Memory B cell (primary cell): Measurements from ENCODE around the gene SENP6.
"Not testable (repeated sequence)": the region's sequence is repeated elsewhere in the genome, so short reads cannot be mapped to it uniquely, and the experiment has no call there.

ENCODE experiments used
- ATAC-seq: fragments of 150-1000 bp; cut with Tn5 transposase; 2 replicates; pipeline ENCODE4 v1.10.0; 2021; ENCODE audit warnings: low read depth, mild to moderate bottlenecking, moderate library complexity
- DNase-seq, 2 donors: peaks; one replicate each; pipeline ENCODE4 v3.0.0; 2022; ENCODE audit warnings: low spot score in 2 of 2
- H3K27ac Mint-ChIP-seq: one replicate; pipeline ENCODE4 v1.8.0; 2022; ENCODE audit warnings: mild to moderate bottlenecking, moderate library complexity, mixed read lengths
- H3K27me3 Mint-ChIP-seq: one replicate; pipeline ENCODE4 v1.8.0; 2022; ENCODE audit warnings: mixed read lengths
- H3K36me3 Mint-ChIP-seq: one replicate; pipeline ENCODE4 v1.8.0; 2022; ENCODE audit warnings: mild to moderate bottlenecking, mixed read lengths
- H3K4me1 Mint-ChIP-seq: one replicate; pipeline ENCODE4 v1.8.0; 2022; ENCODE audit warnings: mixed read lengths
- H3K4me3 Mint-ChIP-seq: one replicate; pipeline ENCODE4 v1.8.0; 2022; ENCODE audit warnings: mild to moderate bottlenecking, moderate library complexity, mixed read lengths
- H3K9me3 Mint-ChIP-seq: one replicate; pipeline ENCODE4 v1.8.0; 2022; ENCODE audit warnings: mixed read lengths

SENP6 gene

DNA sequence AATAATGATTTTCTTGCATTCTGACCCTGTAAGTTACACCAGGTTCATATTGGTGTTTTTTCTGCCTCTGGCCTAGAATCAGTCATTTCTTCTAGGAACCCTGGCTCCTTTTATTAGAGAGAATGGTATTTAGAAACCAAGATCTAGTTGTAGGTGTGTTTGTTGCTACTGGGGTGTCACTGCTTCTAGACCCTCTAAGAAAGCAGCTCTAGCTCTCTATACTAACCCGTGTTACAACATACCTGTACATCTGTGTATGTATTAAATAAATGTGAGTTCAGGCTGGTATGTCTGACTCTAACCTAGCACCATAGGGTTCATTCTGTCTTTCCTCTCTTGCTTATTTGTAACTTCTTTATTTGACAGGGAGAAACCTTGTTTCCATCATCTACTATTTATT, 16.8 kb downstream of the SENP6 start:
- peak overlapping the region; percentile 85 for H3K27ac Mint-ChIP-seq
- peaks cover 38% of the 10 kb centered on the region for H3K4me1 Mint-ChIP-seq
- no peaks in the 10 kb centered on the region for H3K27me3 Mint-ChIP-seq
- H3K36me3 Mint-ChIP-seq = peaks cover 1% of the 10 kb centered on the region
- ATAC-seq (no peak), DNase-seq (no peak)
- no peak overlapping the region for H3K4me3 Mint-ChIP-seq
- no peaks in the 10 kb centered on the region for H3K9me3 Mint-ChIP-seq

DNA sequence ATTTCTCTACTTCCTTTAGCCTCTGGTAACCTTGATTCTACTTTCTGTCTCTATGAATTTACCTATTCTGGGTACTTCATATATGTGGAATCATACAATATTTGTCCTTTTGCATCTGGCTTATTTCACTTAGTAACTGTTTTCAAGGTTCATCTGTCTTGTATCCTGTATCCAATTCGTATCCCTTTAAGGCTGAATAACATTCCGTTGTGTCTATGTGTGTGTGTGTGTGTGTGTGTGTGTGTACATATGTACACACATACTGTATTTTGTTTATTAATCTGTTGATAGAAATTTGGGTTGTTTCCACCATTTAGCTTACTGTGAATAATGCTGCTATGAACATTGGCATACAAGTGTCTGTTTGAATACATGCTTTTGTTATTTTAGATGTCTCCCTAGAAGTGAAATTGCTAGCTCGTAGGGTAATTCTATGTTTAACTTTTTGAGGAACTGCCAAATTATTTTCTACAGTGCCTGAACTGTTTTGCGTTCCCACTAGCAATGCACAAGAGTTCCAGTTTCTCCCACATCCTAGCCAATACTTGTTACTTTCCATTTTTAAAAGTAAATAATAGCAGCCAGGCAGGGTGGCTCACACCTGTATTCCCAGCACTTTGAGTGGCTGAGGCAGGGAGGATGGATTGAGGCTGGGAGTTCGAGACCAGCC, 17.7 kb downstream of the SENP6 start:
- H3K36me3 Mint-ChIP-seq = peaks cover 1% of the 10 kb centered on the region
- H3K9me3 Mint-ChIP-seq = no peaks in the 10 kb centered on the region
- ATAC-seq (no peak), DNase-seq (no peak)
- H3K4me3 Mint-ChIP-seq = no peak overlapping the region
- peaks cover 38% of the 10 kb centered on the region for H3K4me1 Mint-ChIP-seq
- peak overlapping the region; percentile 85 for H3K27ac Mint-ChIP-seq
- H3K27me3 Mint-ChIP-seq = no peaks in the 10 kb centered on the region

DNA sequence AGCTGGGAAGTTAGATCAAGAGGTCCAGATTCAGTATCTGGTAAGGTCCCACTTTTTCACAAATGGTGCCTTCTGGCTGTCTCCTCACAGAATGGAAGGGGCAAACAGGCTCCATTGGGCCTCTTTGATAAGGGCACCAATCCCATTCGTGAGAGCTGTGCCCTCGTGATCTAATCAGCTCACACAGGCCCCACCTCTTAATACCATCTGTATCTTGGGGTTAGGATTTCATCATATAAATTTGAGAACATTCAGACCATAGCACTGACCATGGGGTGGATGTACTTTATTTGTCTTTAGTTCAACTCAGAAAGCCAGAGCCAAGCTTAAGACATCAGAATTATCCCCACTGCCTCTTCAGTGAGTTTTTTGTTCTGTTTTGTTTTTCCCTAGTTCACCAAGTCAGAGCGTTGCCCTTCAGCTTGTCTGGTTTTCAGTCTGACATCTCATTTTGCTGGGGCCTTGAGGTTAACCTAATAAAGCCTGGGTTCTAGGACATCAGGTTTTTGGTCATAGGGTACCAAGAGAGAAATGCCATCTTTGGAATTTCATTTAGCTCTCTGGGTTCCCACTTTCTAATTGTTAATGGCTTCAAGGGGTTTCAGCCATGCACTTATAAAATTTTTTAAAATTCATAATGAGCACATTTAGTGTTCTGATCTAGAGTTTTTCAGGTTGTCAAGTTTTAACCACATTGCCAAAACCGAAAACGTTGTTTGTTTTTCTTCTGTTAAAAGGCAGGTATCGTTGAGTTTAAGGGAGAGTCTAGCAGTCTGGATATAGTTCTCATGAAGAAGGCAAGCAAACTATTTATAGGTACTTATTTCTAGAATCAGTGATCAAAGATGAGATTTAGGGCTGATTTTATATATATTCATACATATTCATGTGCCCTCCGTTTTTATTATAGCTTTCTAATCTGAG, 19.0 kb downstream of the SENP6 start:
- H3K4me3 Mint-ChIP-seq = no peak overlapping the region
- H3K9me3 Mint-ChIP-seq = no peaks in the 10 kb centered on the region
- H3K36me3 Mint-ChIP-seq = peaks cover 4% of the 10 kb centered on the region
- peak overlapping the region; percentile 13 for H3K27ac Mint-ChIP-seq
- no peaks in the 10 kb centered on the region for H3K27me3 Mint-ChIP-seq
- ATAC-seq (no peak), DNase-seq (no peak)
- H3K4me1 Mint-ChIP-seq = peaks cover 32% of the 10 kb centered on the region

DNA sequence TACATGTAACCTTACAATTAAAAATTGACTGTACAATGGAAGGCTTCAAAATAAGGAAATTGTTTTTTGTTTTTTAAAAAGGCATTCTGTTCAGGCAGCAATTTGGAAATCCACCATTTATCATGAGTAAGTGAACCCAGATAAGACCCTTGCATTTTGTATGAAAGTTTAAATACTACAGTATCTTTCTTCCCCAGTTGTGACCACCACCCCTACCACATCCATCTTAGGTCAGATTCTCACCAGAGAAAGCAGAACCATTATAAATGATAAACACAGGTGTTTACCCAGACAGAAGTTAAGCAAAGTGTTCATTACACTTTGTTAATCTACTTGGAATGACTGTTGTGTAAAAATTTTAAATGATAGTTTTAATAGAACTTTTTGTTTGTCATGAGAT, 20.2 kb downstream of the SENP6 start:
- Mint-ChIP-seq H3K4me1 (peaks cover 29% of the 10 kb centered on the region), H3K27ac (peak overlapping the region; percentile 13), H3K27me3 (no peaks in the 10 kb centered on the region), H3K36me3 (peaks cover 4% of the 10 kb centered on the region), H3K9me3 (no peaks in the 10 kb centered on the region), H3K4me3 (no peak overlapping the region)
- ATAC-seq (no peak), DNase-seq (no peak)

DNA sequence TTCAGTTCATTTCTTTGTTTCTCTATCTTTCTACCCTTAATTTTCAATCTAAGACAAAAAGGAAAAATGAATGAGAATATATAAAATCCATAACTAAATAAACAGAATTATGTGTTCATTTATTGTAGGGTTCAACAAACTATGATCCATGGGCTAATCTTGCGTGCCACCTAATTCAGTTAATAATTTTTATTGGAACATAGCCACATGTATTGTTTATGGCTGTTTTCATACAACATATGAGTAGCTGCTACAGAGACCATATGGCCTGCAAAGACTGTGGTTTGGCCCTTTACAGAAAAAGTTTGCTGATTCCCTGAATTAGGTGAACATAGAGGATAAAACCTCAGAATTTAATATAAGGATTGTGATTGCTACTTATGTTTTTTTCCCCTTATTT, 21.8 kb downstream of the SENP6 start:
- no peak for ATAC-seq
- H3K9me3 Mint-ChIP-seq = no peaks in the 10 kb centered on the region
- peaks cover 5% of the 10 kb centered on the region for H3K36me3 Mint-ChIP-seq
- peaks cover 21% of the 10 kb centered on the region for H3K4me1 Mint-ChIP-seq
- no peaks in the 10 kb centered on the region for H3K27me3 Mint-ChIP-seq
- no peak overlapping the region for H3K27ac Mint-ChIP-seq
- no peak overlapping the region for H3K4me3 Mint-ChIP-seq
- DNase-seq = no peak

DNA sequence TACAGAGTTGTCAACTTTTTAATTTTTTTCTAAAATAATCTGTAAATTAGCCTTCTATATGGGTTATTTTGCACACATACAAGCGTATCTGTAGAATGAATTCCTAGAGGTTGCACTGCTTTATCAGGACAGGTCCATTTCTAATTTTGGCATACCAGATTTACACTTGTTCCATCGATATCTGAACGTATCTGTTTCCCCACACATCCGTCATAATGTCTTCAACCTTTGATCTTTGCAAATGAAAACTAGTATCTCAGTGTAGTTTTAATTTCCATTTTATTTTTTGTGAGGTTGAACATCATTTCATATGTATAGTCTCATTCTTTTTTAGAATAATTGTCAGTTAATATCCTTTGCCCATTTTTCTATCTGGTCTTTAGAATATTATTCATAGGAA, 22.7 kb downstream of the SENP6 start:
- DNase-seq (no peak), ATAC-seq (no peak)
- Mint-ChIP-seq H3K9me3 (no peaks in the 10 kb centered on the region), H3K4me3 (no peak overlapping the region), H3K4me1 (peaks cover 15% of the 10 kb centered on the region), H3K27me3 (no peaks in the 10 kb centered on the region), H3K36me3 (peaks cover 5% of the 10 kb centered on the region), H3K27ac (no peak overlapping the region)

DNA sequence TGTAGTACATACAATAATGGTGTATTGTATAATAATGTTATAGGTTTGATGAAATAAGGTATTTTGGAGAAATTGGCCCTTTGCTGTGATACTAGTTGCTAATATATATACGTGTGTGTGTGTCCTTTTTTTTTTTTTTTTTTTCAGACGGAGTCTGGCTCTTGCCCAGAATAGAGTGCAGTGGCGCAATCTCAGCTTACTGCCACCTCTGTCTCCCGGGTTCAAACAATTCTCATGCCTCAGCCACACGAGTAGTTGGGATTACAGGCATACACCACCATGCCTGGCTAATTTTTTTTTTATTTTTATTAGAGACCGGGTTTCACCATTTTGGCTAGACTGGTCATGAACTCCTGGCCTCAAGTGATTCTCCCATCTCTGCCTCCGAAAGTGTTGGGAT, 23.3 kb downstream of the SENP6 start:
- Mint-ChIP-seq H3K36me3 (peaks cover 5% of the 10 kb centered on the region), H3K27me3 (no peaks in the 10 kb centered on the region), H3K9me3 (no peaks in the 10 kb centered on the region), H3K4me3 (no peak overlapping the region), H3K27ac (no peak overlapping the region), H3K4me1 (peaks cover 11% of the 10 kb centered on the region)
- no peak for ATAC-seq
- no peak for DNase-seq

DNA sequence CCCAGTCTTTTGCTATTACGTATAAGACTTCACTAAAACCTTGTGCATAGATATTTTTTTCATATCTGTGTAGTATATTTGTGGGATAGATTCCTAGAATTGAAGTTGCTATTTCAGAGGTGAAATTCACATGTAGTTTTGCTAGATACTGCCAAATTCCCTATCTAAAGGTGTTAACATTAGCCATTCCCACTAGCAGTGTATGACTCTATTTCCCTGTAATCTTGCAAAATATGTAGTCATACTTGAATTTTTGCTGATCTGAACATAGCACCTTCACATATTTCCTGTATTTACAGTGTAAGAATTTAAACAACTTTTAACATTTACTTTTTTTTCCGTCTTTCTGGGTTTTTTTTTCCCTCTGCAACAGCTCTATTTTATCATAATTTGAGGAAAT, 24.9 kb downstream of the SENP6 start:
- no peak for ATAC-seq

DNA sequence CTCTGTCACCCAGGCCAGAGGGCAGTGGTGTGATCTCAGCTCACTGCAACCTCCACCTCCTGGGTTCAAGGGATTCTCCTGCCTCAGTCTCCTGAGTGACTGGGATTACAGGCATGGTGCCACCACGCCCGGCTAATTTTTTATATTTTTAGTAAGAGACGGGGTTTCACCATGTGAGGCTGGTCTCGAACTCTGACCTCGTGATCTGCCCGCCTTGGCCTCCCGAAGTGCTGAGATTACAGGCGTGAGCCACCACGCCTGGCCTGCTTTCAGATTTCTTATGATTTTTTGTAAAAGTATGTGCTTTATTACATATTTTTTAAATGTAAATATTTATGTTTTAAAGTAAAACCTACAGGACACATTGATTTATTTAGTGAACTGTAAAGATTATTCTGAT, 26.0 kb downstream of the SENP6 start:
- not testable (repeated sequence) for ATAC-seq, H3K27me3 Mint-ChIP-seq, H3K4me3 Mint-ChIP-seq, H3K9me3 Mint-ChIP-seq, H3K27ac Mint-ChIP-seq, H3K36me3 Mint-ChIP-seq, DNase-seq, H3K4me1 Mint-ChIP-seq

More for the DNA sequence above, 24.9 kb downstream of the SENP6 start:
- Mint-ChIP-seq H3K4me1 (no peaks in the 10 kb centered on the region), H3K27me3 (no peaks in the 10 kb centered on the region), H3K4me3 (no peak overlapping the region), H3K9me3 (no peaks in the 10 kb centered on the region), H3K27ac (no peak overlapping the region), H3K36me3 (peaks cover 6% of the 10 kb centered on the region)
- no peak for DNase-seq

DNA sequence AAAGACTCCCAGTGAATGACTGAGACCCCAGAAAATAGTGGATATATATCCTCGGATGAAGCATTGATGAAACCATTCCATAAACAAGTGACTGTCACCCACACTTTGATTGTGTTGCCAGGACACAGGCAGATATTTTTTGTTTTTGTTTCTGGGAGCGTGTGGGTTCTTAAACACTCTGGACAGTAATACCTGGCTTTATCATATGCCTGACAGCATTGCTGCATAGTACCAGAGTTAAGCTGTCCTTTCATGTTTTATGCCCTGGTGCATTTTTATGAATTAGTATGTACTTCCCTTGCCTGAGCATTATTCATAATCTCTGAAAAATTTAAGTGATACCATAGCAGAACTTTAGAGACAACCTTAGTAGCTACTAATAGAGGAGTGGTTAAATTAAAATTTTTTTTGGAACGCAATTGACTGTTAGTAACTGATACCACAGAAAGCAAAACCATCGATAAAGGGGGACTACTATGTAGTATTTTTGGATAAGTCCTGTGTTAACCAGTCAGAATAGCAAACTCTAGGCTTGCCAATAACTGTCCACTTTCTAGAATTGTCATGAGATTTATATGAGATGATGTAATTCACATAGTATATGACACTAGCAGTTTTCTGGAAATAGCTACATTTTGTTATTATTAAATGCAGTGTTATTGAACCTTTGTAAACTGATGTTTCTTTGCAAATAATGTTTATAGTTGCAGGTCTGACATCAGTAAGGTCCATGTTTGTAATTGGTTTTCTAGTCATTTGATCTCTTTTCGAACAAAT, 30.4 kb downstream of the SENP6 start:
- Mint-ChIP-seq H3K9me3 (no peaks in the 10 kb centered on the region), H3K4me3 (no peak overlapping the region), H3K4me1 (no peaks in the 10 kb centered on the region), H3K36me3 (peaks cover 14% of the 10 kb centered on the region), H3K27ac (no peak overlapping the region), H3K27me3 (no peaks in the 10 kb centered on the region)
- ATAC-seq (no peak), DNase-seq (no peak)

DNA sequence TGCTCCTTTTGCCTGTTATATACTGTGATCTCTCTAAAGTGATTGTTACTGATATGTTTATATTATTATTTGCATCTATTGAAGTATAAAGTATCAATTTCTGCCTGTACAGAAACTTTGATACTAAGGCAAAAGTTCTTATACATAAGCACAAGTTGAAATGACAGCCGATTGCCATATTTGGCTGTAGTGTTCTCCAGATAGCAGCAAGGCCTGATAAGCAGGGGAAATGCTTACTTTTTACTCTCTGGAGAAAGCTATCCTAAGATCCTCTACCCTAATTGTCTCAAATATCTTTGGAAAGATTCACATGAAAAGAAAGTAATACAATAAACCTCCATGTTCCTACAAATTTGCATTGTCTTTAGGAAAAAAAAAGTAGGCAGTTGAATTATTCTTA, 31.4 kb downstream of the SENP6 start:
- Mint-ChIP-seq H3K4me3 (no peak overlapping the region), H3K4me1 (no peaks in the 10 kb centered on the region), H3K9me3 (no peaks in the 10 kb centered on the region), H3K27me3 (no peaks in the 10 kb centered on the region), H3K36me3 (peaks cover 13% of the 10 kb centered on the region), H3K27ac (no peak overlapping the region)
- ATAC-seq (no peak), DNase-seq (no peak)

DNA sequence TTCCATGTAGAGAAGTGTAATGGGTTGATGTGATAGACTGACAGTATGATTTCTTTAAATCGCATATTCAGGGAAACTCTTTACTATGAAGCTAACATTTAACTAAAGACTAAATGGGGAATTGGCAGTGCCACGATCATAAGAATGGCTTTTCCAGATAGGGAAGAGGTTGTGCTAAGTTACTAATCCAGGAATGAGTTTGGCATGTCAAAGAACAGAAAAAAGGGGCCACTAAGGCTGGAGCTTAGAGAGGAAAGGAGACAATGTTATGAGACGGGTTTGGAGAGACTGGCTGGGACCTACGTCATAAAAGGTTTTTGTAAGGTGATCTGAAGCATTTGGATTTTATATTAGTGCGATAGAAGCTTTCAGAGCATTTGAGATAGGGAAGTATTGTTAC, 40.6 kb downstream of the SENP6 start:
- Mint-ChIP-seq H3K27me3 (no peaks in the 10 kb centered on the region), H3K4me1 (no peaks in the 10 kb centered on the region), H3K36me3 (peaks cover 23% of the 10 kb centered on the region), H3K4me3 (no peak overlapping the region), H3K27ac (peak overlapping the region; percentile 36), H3K9me3 (no peaks in the 10 kb centered on the region)
- ATAC-seq (no peak), DNase-seq (no peak)

DNA sequence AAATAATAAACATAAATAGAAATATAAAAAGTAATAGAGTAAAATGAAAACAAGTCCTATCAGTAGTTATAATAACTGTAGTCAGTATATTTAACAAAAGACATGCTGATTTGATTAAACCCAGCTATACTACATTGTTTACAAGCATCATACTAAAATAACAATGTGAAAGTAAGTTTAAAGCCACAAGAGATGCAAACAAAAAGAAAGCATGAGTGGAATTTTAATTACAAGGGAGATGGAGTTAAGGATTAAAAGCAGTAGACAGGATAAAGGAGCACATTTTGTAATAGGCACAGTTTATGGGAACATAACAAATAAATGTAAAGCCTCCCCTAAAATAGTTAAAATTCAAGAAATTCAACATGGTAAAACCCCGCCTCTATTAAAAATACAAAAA, 41.5 kb downstream of the SENP6 start:
- Mint-ChIP-seq H3K4me3 (no peak overlapping the region), H3K9me3 (no peaks in the 10 kb centered on the region), H3K4me1 (no peaks in the 10 kb centered on the region), H3K27ac (no peak overlapping the region), H3K27me3 (no peaks in the 10 kb centered on the region), H3K36me3 (peaks cover 23% of the 10 kb centered on the region)
- ATAC-seq (no peak), DNase-seq (no peak)

DNA sequence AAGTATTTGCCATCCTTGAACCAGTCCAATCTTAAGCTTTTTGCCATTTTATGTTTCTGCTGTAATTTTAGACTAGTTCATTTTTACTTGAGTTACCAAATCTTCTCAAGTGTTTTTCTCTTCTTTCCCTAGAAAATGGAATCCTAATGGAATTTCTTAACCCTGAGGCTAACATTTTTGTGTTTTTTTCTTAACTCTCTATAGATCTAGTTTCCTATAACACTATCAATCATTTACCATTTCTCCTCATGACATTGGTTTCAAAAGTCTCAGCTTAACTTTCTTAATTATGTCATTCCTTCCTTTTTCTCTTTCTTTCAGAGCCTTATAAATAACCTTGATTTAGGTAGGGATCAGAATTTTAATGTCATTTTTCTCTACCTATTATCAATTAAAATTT, 54.8 kb downstream of the SENP6 start:
- DNase-seq (no peak), ATAC-seq (no peak)
- Mint-ChIP-seq H3K36me3 (peaks cover 25% of the 10 kb centered on the region), H3K27me3 (no peaks in the 10 kb centered on the region), H3K4me3 (no peak overlapping the region), H3K27ac (no peak overlapping the region), H3K4me1 (no peaks in the 10 kb centered on the region), H3K9me3 (no peaks in the 10 kb centered on the region)
